Measurements from ENCODE around the gene BECN2. TPM values are rescaled to one million over a fixed set of nuclear protein-coding genes. Genes with fewer than 3 reads are reported as not detected.

The BECN2 gene
- polyA plus RNA-seq, 2 of the 4 experiments (the other 2 are of a cell fraction): not detected

Other genes with a start within 250 kb of the BECN2 start
- 22.1 and 33.1 TPM in 2 replicates for gene EXO1, start 109.6 kb upstream of the BECN2 start, polyA plus RNA-seq (2011; rRNA removed)
- gene EXO1, start 109.6 kb upstream of the BECN2 start, polyA plus RNA-seq (2017; fragmentation: RNase III; extraction: RNeasy Plus Mini Kit Qiagen cat#74134 plus additional on column Dnase treatment): 19.7 to 25.9 TPM (median 23.0 TPM) in 3 replicates
- gene MAP1LC3C, start 41.3 kb downstream of the BECN2 start, polyA plus RNA-seq (2011; rRNA removed): 0.20 and 0.23 TPM in 2 replicates
- gene MAP1LC3C, start 41.3 kb downstream of the BECN2 start, polyA plus RNA-seq (2017; fragmentation: RNase III; extraction: RNeasy Plus Mini Kit Qiagen cat#74134 plus additional on column Dnase treatment): 0.13 to 0.21 TPM (median 0.16 TPM) in 3 replicates

All from A549 (cell line).